Sigmoid colon (tissue), 7 donors: ENCODE data around the gene AIF1. TPM values are rescaled to one million over a fixed set of nuclear protein-coding genes. Genes with fewer than 3 reads are reported as not detected.

ENCODE experiments used
- DNase-seq: peaks from one replicate; pipeline ENCODE4 v3.0.0-alpha.2; 2019
- H3K27ac ChIP-seq, 4 donors: fragments of 200-600 bp; sonication (generic); one replicate each; pipeline ENCODE4 v1.5.1; 2016 to 2019; ENCODE audit warnings: mild to moderate bottlenecking in 1 of 4
- H3K27me3 ChIP-seq, 3 donors: fragments of 200-600 bp; sonication (generic); one replicate each; pipeline ENCODE4 v1.5.1; 2019; ENCODE audit warnings: mild to moderate bottlenecking in 1 of 3
- H3K36me3 ChIP-seq, 4 donors: fragments of 200-600 bp; sonication (generic); one replicate each; pipeline ENCODE4 v1.5.1; 2016 to 2019
- H3K4me1 ChIP-seq, 4 donors: fragments of 200-600 bp; sonication (generic); one replicate each; pipeline ENCODE4 v1.5.1; 2017 to 2019
- H3K4me3 ChIP-seq, 4 donors: fragments of 200-600 bp; sonication (generic); one replicate each; pipeline ENCODE4 v1.5.1; 2017 to 2019; ENCODE audit warnings: mild to moderate bottlenecking in 2 of 4, moderate library complexity in 1 of 4
- H3K9me3 ChIP-seq, 4 donors: fragments of 200-600 bp in 3 of 4; sonication (generic) in 3 of 4; one replicate each; pipeline versions ENCODE4 v1.5.1 to v1.6.1; 2013 to 2019
- EP300 ChIP-seq, 4 donors: sonication (generic); formaldehyde crosslinking; IDR thresholded peaks; one replicate each; pipeline ENCODE4 v1.6.1; 2017; ENCODE audit warnings: antibody characterized with exemption in 4 of 4
- POLR2A ChIP-seq, 2 donors: fragments of 450-650 bp; IDR thresholded peaks; one replicate each; pipeline ENCODE4 v1.6.1; 2016; ENCODE audit warnings: antibody characterized with exemption in 2 of 2, mild to moderate bottlenecking in 2 of 2, moderate library complexity in 2 of 2
- POLR2AphosphoS5 ChIP-seq, 4 donors: sonication (generic); formaldehyde crosslinking; IDR thresholded peaks; one replicate each; pipeline ENCODE4 v1.6.1; 2017; ENCODE audit warnings: antibody characterized with exemption in 4 of 4
- whole genome bisulfite sequencing, 2 donors: extraction: QIAGEN DNeasy Blood & Tissue Kit; methylation state at CpG; one replicate each; pipeline ENCODE4 v1.1.7; 2013; 5-methylcytosine and 5-hydroxymethylcytosine counted together
- intact Hi-C: fragments of 100-400 bp; cut with DNase I; formaldehyde crosslinking; loops from one replicate; pipeline ENCODE4 v1.15.1; 2023
- polyA plus RNA-seq, 3 donors: library from polyadenylated mRNA; stranded (reverse); fragments of 200-250 nt; gene quantifications; one replicate each; pipeline ENCODE4 v1.2.3, GENCODE V29; 2013
- total RNA-seq, 4 donors: library from RNA; depleted of rRNA; stranded (reverse); fragments of >200 nt; gene quantifications; one replicate each; pipeline ENCODE4 v1.1.0, GENCODE V29; 2016
- TF ChIP-seq, protein P1 (sequence below), 4 experiments: fragments of 450-650 bp in 3 of 4; fragments of 200-600 bp in 1 of 4; IDR thresholded peaks; one replicate each; pipeline ENCODE4 v1.5.1; 2016 to 2019; ENCODE audit warnings: antibody characterized with exemption in 4 of 4, mild to moderate bottlenecking in 3 of 4, moderate library complexity in 2 of 4
- donor health status: healthy with polysubstance abuse.
- donor health status: Bipolar disorder and iron deficiency.
- donor health status: healthy.

AIF1 gene
- total and polyA plus RNA-seq, 7 donors, result 12.5 to 133 (median 59.6) TPM

DNA sequence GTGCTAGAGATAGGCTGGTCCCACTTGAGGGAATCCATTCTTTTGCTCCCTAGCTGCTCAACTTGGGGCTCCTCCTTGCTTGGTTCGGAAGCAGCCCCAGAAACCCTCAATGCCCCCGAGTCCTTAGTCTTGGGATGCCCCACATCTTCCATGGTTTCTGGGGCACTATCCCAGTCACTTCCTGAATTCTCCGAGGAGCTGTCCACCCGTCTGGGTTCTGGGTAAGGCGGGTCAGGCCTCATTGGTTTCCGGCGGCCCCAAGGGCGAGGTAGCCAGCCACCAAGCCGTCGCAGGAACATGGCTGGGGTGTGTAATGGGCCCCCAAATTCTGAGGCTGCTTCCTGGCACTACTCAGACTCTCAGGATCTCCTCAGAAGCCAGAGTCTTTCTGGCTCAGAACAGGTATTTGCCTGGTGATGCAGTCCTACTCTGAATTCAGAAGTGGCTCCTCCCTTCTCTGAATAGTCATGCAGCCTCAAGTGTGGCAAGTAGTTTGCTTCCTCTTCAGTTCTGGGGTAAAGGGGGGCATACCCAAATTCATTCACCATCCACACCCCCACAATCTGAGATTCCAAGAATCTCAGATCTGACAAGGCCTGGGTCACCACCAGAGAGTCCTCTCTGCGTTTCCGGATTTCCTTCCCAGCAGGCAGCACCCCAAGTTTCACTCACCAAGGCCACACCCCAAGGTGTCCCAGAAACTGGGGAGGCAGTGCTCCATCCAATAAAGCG, 44.8 kb downstream of the AIF1 start:
- peak overlapping the region; percentile 66 to 88 (median 73) for H3K4me3 ChIP-seq
- H3K9me3 ChIP-seq, result no peaks in the 10 kb centered on the region
- TF ChIP-seq EP300 (IDR thresholded peaks at IDR 0.05), result no peak
- no peak for TF ChIP-seq POLR2AphosphoS5 (IDR thresholded peaks at IDR 0.05)
- TF ChIP-seq, protein P1, sequence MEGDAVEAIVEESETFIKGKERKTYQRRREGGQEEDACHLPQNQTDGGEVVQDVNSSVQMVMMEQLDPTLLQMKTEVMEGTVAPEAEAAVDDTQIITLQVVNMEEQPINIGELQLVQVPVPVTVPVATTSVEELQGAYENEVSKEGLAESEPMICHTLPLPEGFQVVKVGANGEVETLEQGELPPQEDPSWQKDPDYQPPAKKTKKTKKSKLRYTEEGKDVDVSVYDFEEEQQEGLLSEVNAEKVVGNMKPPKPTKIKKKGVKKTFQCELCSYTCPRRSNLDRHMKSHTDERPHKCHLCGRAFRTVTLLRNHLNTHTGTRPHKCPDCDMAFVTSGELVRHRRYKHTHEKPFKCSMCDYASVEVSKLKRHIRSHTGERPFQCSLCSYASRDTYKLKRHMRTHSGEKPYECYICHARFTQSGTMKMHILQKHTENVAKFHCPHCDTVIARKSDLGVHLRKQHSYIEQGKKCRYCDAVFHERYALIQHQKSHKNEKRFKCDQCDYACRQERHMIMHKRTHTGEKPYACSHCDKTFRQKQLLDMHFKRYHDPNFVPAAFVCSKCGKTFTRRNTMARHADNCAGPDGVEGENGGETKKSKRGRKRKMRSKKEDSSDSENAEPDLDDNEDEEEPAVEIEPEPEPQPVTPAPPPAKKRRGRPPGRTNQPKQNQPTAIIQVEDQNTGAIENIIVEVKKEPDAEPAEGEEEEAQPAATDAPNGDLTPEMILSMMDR (IDR thresholded peaks at IDR 0.05), result no peak
- TF ChIP-seq POLR2A (IDR thresholded peaks at IDR 0.05), result no peak
- H3K27ac ChIP-seq, result peak overlapping the region; percentile 87 to 98 (median 90)
- DNase-seq, result no peak
- H3K27me3 ChIP-seq, result no peaks in the 10 kb centered on the region
- H3K4me1 ChIP-seq, result peaks cover 0 to 65% (median 58%) of the 10 kb centered on the region in 4 donors
- H3K36me3 ChIP-seq, result peaks cover 0 to 30% (median 10%) of the 10 kb centered on the region in 4 donors
- intact Hi-C loops, result loop anchor here (10.0 kb wide), 1 partner anchor 1615 kb away; the partner anchor contains the start of genes B3GALT4, RPS18 and VPS52
- 6 to 33% methylated on average over 13 of the region's 13 CpGs for WGBS, 2 donors

DNA sequence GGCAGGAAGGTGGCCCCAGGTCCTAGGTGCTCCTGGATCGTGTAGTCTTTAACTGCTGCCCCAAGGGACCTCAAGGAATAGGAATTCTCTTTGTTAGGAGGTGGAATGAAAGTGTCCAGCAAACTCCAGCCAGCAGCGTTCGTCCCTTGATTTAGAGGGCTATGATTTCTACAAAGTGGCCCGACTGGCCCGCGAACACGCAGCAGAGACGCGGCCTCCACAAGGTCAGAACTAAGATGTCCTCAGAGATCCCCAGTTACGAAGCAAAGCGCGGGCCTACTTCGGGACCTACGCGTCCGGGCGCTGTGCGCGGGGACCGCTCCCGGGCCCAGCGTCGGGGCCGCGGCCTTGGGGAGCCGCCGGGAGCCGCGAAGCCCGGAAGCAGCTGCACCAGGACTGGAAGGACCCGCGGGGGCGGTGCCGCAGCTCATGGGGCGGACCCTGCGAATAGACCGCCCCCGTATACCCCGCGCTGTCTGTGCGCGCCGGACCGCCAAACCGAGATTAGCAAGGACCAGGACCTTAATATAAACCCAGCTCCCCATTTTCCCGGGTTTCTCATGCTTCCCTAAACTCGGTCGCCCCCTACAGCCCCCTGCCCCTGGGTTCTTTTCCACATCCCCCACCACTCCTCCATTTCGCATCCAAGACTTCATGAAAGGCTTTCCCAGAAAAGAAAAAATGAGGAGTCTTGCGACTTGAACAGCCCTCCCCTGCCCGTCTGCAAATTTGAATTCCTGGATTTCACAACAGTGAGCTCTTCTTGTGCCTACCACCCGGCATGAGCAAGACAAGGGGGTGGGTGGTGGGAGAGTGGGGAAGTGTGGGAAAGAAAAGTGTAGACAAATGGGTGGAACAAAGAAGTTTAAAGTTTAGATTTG, 45.6 kb downstream of the AIF1 start, which contains the start of gene C6orf47:
Gene C6orf47, minus strand, starts transcription at position 398 of the 881 bp plus-strand sequence. CDS start 831 bp downstream, outside the sequence.
- TF ChIP-seq, protein P1 (IDR thresholded peaks at IDR 0.05), result no peak
- TF ChIP-seq EP300 (IDR thresholded peaks at IDR 0.05), result no peak
- TF ChIP-seq POLR2AphosphoS5 (IDR thresholded peaks at IDR 0.05), result peak; percentile 78 to 96 (median 90)
- TF ChIP-seq POLR2A (IDR thresholded peaks at IDR 0.05), result peak; percentile 81 to 86
- 0% methylated on average over 52 of the region's 52 CpGs for WGBS, 2 donors
- H3K4me1 ChIP-seq, result peaks cover 0 to 65% (median 58%) of the 10 kb centered on the region in 4 donors
- intact Hi-C loops, result loop anchor here (10.0 kb wide), 1 partner anchor 1614 kb away; the partner anchor contains the start of genes B3GALT4, RPS18 and VPS52
- H3K9me3 ChIP-seq, result no peaks in the 10 kb centered on the region
- H3K36me3 ChIP-seq, result peaks cover 0 to 30% (median 10%) of the 10 kb centered on the region in 4 donors
- no peaks in the 10 kb centered on the region for H3K27me3 ChIP-seq
- peak within 1 kb of the TSS; percentile 87 to 98 (median 90) for H3K27ac ChIP-seq
- peak within 1 kb of the TSS; percentile 66 to 88 (median 73) for H3K4me3 ChIP-seq
- DNase-seq, result peak; percentile 95

DNA sequence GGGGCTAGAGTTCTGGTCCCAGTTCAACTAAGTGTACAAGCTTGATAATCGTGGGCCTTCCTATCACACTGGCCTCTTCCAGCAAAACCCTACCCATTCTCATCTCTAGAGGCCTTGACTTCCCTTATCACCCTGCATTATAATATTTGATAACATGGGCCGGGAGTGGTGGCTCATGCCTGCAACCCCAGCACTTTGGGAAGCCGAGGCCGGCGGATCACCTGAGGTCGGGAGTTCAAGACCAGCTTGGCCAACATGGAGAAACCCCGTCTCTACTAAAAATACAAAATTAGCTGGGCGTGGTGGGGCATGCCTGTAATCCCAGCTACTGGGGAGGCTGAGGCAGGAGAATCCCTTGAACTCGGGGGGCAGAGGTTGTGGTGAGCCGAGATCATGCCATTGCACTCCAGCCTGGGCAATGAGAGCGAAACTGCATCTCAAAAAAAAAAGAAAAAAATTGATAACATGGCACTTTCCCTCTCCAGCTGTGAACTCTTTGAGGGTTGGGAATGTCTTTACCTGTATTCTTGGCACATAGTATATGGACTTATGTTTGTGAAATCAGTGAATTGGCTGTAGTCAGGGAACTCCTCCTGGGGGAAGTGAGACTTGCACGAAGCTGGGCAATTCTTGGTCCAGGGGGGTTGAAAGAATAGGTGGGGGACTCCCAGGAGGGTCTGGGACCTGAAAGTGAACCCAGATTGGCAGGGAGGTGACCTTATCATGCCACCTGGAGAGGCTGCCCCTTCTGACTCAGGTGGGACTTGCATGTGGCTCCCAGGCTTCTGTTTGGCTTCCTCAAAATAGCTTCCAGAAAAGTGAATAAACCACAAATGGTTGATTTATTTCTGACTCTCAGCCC, 46.5 kb downstream of the AIF1 start:
- WGBS, 2 donors, result 74 to 86% methylated on average over 12 of the region's 12 CpGs
- TF ChIP-seq EP300 (IDR thresholded peaks at IDR 0.05) (no peak), POLR2A (IDR thresholded peaks at IDR 0.05) (no peak), POLR2AphosphoS5 (IDR thresholded peaks at IDR 0.05) (no peak)
- TF ChIP-seq, protein P1 (IDR thresholded peaks at IDR 0.05), result no peak
- Histone ChIP-seq H3K4me3 (peak overlapping the region; percentile 66 to 88 (median 73)), H3K9me3 (no peaks in the 10 kb centered on the region), H3K27ac (peak overlapping the region; percentile 87 to 98 (median 90)), H3K27me3 (no peaks in the 10 kb centered on the region), H3K4me1 (peaks cover 0 to 69% (median 60%) of the 10 kb centered on the region in 4 donors), H3K36me3 (peaks cover 0 to 24% (median 10%) of the 10 kb centered on the region in 4 donors)
- intact Hi-C loops, result loop anchor here (10.0 kb wide), 1 partner anchor 1613 kb away; the partner anchor contains the start of genes B3GALT4, RPS18 and VPS52
- no peak for DNase-seq
